GM23338 (cell line): ENCODE results near the gene OOSP4B. TPM values are rescaled to one million over a fixed set of nuclear protein-coding genes. Genes with fewer than 3 reads are reported as not detected.

Experiments
- ATAC-seq: fragments of 200-7000 bp; cut with Tn5 transposase; 3 replicates; pipeline ENCODE4 v1.9.1; 2020
- DNase-seq: peaks from one replicate; pipeline ENCODE4 v3.0.0-alpha.2; 2015; ENCODE audit warnings: low spot score
- H2AFZ ChIP-seq: fragments of 200-600 bp; sonication (generic); 2 replicates; pipeline ENCODE4 v1.8.0; 2016; ENCODE audit warnings: antibody characterized with exemption, mild to moderate bottlenecking, moderate library complexity
- H3F3A ChIP-seq: fragments of 200-600 bp; sonication (generic); replicated peaks from 2 replicates; pipeline ENCODE4 v1.8.0; 2017; ENCODE audit warnings: antibody characterized with exemption, mixed run types, low read depth
- H3K27ac ChIP-seq: fragments of 200-600 bp; sonication (generic); 2 replicates; pipeline ENCODE4 v1.6.1; 2016; ENCODE audit warnings: low read depth
- H3K27me3 ChIP-seq: fragments of 200-600 bp; sonication (generic); 2 replicates; pipeline ENCODE4 v1.8.0; 2016; ENCODE audit warnings: mild to moderate bottlenecking, mixed run types, moderate library complexity; ENCODE audit not compliant: insufficient read depth
- H3K36me3 ChIP-seq: fragments of 200-600 bp; sonication (generic); 2 replicates; pipeline ENCODE4 v1.8.0; 2016; ENCODE audit warnings: mild to moderate bottlenecking; ENCODE audit not compliant: insufficient read depth
- H3K4me1 ChIP-seq: fragments of 200-600 bp; sonication (generic); 2 replicates; pipeline ENCODE4 v1.8.0; 2016; ENCODE audit warnings: mild to moderate bottlenecking, moderate library complexity; ENCODE audit not compliant: insufficient read depth
- H3K4me2 ChIP-seq: fragments of 200-600 bp; sonication (generic); 2 replicates; pipeline ENCODE4 v1.7.1; 2017; ENCODE audit warnings: mixed run types
- H3K4me3 ChIP-seq: fragments of 200-600 bp; sonication (generic); 2 replicates; pipeline ENCODE4 v1.6.1; 2016; ENCODE audit warnings: mixed run types
- H3K79me2 ChIP-seq: fragments of 200-600 bp; sonication (generic); replicated peaks from 2 replicates; pipeline ENCODE4 v1.8.0; 2017; ENCODE audit warnings: mild to moderate bottlenecking; ENCODE audit not compliant: insufficient read depth
- H3K9me2 ChIP-seq: fragments of 200-600 bp; sonication (generic); 2 replicates; pipeline ENCODE4 v1.8.0; 2017; ENCODE audit not compliant: insufficient read depth
- H4K20me1 ChIP-seq: fragments of 200-600 bp; sonication (generic); replicated peaks from 2 replicates; pipeline ENCODE4 v1.8.0; 2017; ENCODE audit warnings: mild to moderate bottlenecking; ENCODE audit not compliant: insufficient read depth
- H3K27ac Mint-ChIP-seq: 2 replicates; pipeline ENCODE4 v1.8.0; 2020; ENCODE audit warnings: inconsistent platforms, mild to moderate bottlenecking, moderate library complexity, mixed read lengths
- H3K27me3 Mint-ChIP-seq: 3 replicates; pipeline ENCODE4 v1.8.0; 2022; ENCODE audit warnings: low read depth, mild to moderate bottlenecking, moderate library complexity, mixed read lengths, inconsistent platforms; ENCODE audit not compliant: insufficient read depth, poor library complexity
- H3K36me3 Mint-ChIP-seq: 3 replicates; pipeline ENCODE4 v1.8.0; 2021; ENCODE audit warnings: low read depth, mild to moderate bottlenecking, inconsistent platforms, moderate library complexity, mixed read lengths
- H3K4me1 Mint-ChIP-seq: 3 replicates; pipeline ENCODE4 v1.8.0; 2020; ENCODE audit warnings: mild to moderate bottlenecking, inconsistent platforms, mixed read lengths
- H3K4me3 Mint-ChIP-seq: 3 replicates; pipeline ENCODE4 v1.8.0; 2021; ENCODE audit warnings: moderate library complexity, mild to moderate bottlenecking, inconsistent platforms, mixed read lengths
- H3K9me3 Mint-ChIP-seq: 3 replicates; pipeline ENCODE4 v1.8.0; 2020; ENCODE audit warnings: moderate library complexity, mild to moderate bottlenecking, inconsistent platforms, mixed read lengths
- CTCF ChIP-seq, 2 experiments: fragments of 200-600 bp in 1 of 2; sonication (generic) in 1 of 2; conservative IDR thresholded peaks; 2 replicates each; pipeline versions ENCODE4 v1.5.1 to v1.6.1; 2016 to 2017; ENCODE audit warnings: antibody characterized with exemption in 2 of 2, low read depth in 2 of 2, mild to moderate bottlenecking in 2 of 2, moderate library complexity in 1 of 2
- EZH2phosphoT487 ChIP-seq: fragments of 200-600 bp; sonication (generic); IDR thresholded peaks from one replicate; pipeline ENCODE4 v1.8.1; 2018; ENCODE audit warnings: antibody characterized with exemption; ENCODE audit not compliant: unreplicated experiment
- NANOG ChIP-seq: IDR thresholded peaks from 2 replicates; pipeline ENCODE4 v1.6.1; 2016; ENCODE audit warnings: antibody characterized with exemption, borderline replicate concordance
- POLR2AphosphoS5 ChIP-seq: IDR thresholded peaks from 2 replicates; pipeline ENCODE4 v1.6.1; 2016; ENCODE audit warnings: antibody characterized with exemption, low read depth
- STAT1 ChIP-seq: IDR thresholded peaks from one replicate; pipeline ENCODE4 v1.6.1; 2016; ENCODE audit warnings: antibody characterized with exemption; ENCODE audit not compliant: unreplicated experiment
- ZNF114 ChIP-seq: fragments of 250-450 bp; sonication (Bioruptor Pico); IDR thresholded peaks from 2 replicates; pipeline ENCODE4 v1.5.0; 2020; ENCODE audit warnings: mild to moderate bottlenecking, moderate library complexity
- ZNF462 ChIP-seq: fragments of 250-450 bp; sonication (Bioruptor Pico); IDR thresholded peaks from 2 replicates; pipeline ENCODE4 v1.5.0; 2020; ENCODE audit warnings: mild to moderate bottlenecking, moderate library complexity
- polyA plus RNA-seq: library from polyadenylated mRNA; unstranded; fragments of >200 nt; fragmentation: Nextera tagmentation; extraction: Ambion mirVana; gene quantifications from 2 replicates; pipeline ENCODE4 v1.2.1, GENCODE V29; 2016
- total RNA-seq: library from RNA; depleted of rRNA; stranded (reverse); fragments of >200 nt; shearing (Covaris generic); gene quantifications from 2 replicates; pipeline ENCODE4 v1.2.3, GENCODE V29; 2014

The OOSP4B gene
- total and polyA plus RNA-seq, 2 experiments from 2014 or later = not detected

GRCh38 chr11:60078745-60079144 lies 61.8 kb downstream of the OOSP4B start:
- Histone ChIP-seq H3F3A (no peaks in the 10 kb centered on the region), H3K27ac (no peak overlapping the region), H2AFZ (no peak overlapping the region), H3K36me3 (no peaks in the 10 kb centered on the region), H3K79me2 (no peaks in the 10 kb centered on the region), H4K20me1 (no peaks in the 10 kb centered on the region), H3K9me2 (no peaks in the 10 kb centered on the region; the same call in 1 of the 2 replicates), H3K4me2 (no peak overlapping the region), H3K4me3 (no peak overlapping the region), H3K27me3 (no peaks in the 10 kb centered on the region), H3K4me1 (no peaks in the 10 kb centered on the region; the same call in 1 of the 2 replicates)
- Mint-ChIP-seq H3K27ac (no peak overlapping the region), H3K4me3 (no peak overlapping the region), H3K27me3 (peaks cover 6% of the 10 kb centered on the region), H3K36me3 (peaks cover 6% of the 10 kb centered on the region; the same call in 2 of the 3 replicates), H3K4me1 (no peaks in the 10 kb centered on the region), H3K9me3 (peaks cover 6% of the 10 kb centered on the region; the same call in 2 of the 3 replicates)
- ATAC-seq = no peak
- TF ChIP-seq ZNF114 (CRISPR knock-in tag) = no peak
- TF ChIP-seq CTCF (conservative IDR thresholded peaks at IDR 0.05; ENCODE audit: low read depth in 2 of 2) = no peak
- TF ChIP-seq NANOG = no peak
- no peak for TF ChIP-seq EZH2phosphoT487
- TF ChIP-seq ZNF462 (CRISPR knock-in tag) = no peak
- TF ChIP-seq POLR2AphosphoS5 = no peak
- TF ChIP-seq STAT1 = no peak
- no peak for DNase-seq
